HepG2 (cell line): ENCODE measurements around the gene ZNF467. TPM values are rescaled to one million over a fixed set of nuclear protein-coding genes. Genes with fewer than 3 reads are reported as not detected.

ENCODE experiments used
- ATAC-seq: fragments of 200-7000 bp; cut with Tn5 transposase; 3 replicates; pipeline ENCODE4 v1.9.1; 2020; ENCODE audit warnings: mild to moderate bottlenecking, moderate library complexity
- BruUV-seq: library from RNA; stranded (reverse); fragments of 400-500 nt; replicated peaks from 2 replicates; lab custom pipeline; 2021; lab: Mats Ljungman, UMichigan
- CTCF ChIA-PET: fragments of 300-600 bp; formaldehyde crosslinking; extraction: SDS; loops from one replicate; lab custom pipeline; 2021; ENCODE audit warnings: low total read pairs, inconsistent platforms, low intra/inter-chr PET ratio; lab: Yijun Ruan, JAX
- POLR2A ChIA-PET: fragments of 350-600 bp; sonication (Branson Sonifier 250); formaldehyde crosslinking; loops from one replicate; lab custom pipeline; 2020; ENCODE audit warnings: antibody characterized with exemption, inconsistent platforms; lab: Yijun Ruan, JAX
- DNase-seq: peaks from one replicate; pipeline ENCODE4 v3.0.0-alpha.2; 2015; ENCODE audit warnings: low spot score
- FAIRE-seq: peaks from 3 replicates; lab custom pipeline; 2011; peaks lifted over from hg19 to GRCh38; lab: Jason Lieb, UNC
- H2AFZ ChIP-seq: one replicate; pipeline ENCODE4 v1.6.1; 2011; ENCODE audit warnings: low read length, inconsistent platforms
- H3K27ac ChIP-seq: fragments of 300-600 bp; 3 replicates; pipeline ENCODE4 v1.8.0; 2011; ENCODE audit warnings: mixed run types, mild to moderate bottlenecking, mixed read lengths, low read length, inconsistent platforms; ENCODE audit not compliant: insufficient read depth; ENCODE audit errors: extremely low read length
- H3K27me3 ChIP-seq, 2 experiments: fragments of 200-600 bp in 1 of 2; 2 replicates in 1 of 2; 3 replicates in 1 of 2; pipeline versions ENCODE4 v1.6.0 to v1.8.0; 2011; ENCODE audit warnings: low read length in 2 of 2, mild to moderate bottlenecking in 2 of 2, moderate library complexity in 2 of 2, inconsistent platforms in 1 of 2; ENCODE audit not compliant: insufficient read depth in 2 of 2, control insufficient read depth in 1 of 2
- H3K36me3 ChIP-seq, 2 experiments: fragments of 200-600 bp in 1 of 2; replicated peaks in 1 of 2; 2 replicates in 1 of 2; 3 replicates in 1 of 2; pipeline versions ENCODE4 v1.5.1 to v1.8.0; 2011; ENCODE audit warnings: low read length in 2 of 2, inconsistent platforms in 1 of 2; ENCODE audit not compliant: insufficient read depth in 2 of 2, control insufficient read depth in 1 of 2
- H3K4me1 ChIP-seq: 2 replicates; pipeline ENCODE4 v1.5.1; 2012; ENCODE audit warnings: low read length, inconsistent platforms; ENCODE audit not compliant: insufficient read depth
- H3K4me2 ChIP-seq: 2 replicates; pipeline ENCODE4 v1.6.0; 2011; ENCODE audit warnings: low read depth, low read length, inconsistent platforms
- H3K4me3 ChIP-seq, 3 experiments: fragments of 200-600 bp in 1 of 3; sonication (generic), shearing (Covaris generic) in 1 of 3; replicated peaks in 1 of 3; 2 replicates each; pipeline ENCODE4 v1.5.1; 2011 to 2016; ENCODE audit warnings: low read length in 3 of 3, inconsistent platforms in 2 of 3, low read depth in 2 of 3, mild to moderate bottlenecking in 2 of 3, control low read depth in 1 of 3, mixed read lengths in 1 of 3; ENCODE audit not compliant: insufficient read depth in 1 of 3
- H3K79me2 ChIP-seq: one replicate; pipeline ENCODE4 v1.6.1; 2011; ENCODE audit warnings: low read length, inconsistent platforms; ENCODE audit not compliant: insufficient read depth
- H3K9ac ChIP-seq: 2 replicates; pipeline ENCODE4 v1.6.0; 2011; ENCODE audit warnings: mild to moderate bottlenecking, low read depth, low read length, inconsistent platforms; ENCODE audit not compliant: insufficient read depth
- H3K9me3 ChIP-seq: 2 replicates; pipeline ENCODE4 v1.5.1; 2012; ENCODE audit warnings: mild to moderate bottlenecking, low read length
- H4K20me1 ChIP-seq: 2 replicates; pipeline ENCODE4 v1.6.0; 2011; ENCODE audit warnings: inconsistent platforms, mild to moderate bottlenecking, low read length, moderate library complexity; ENCODE audit not compliant: insufficient read depth
- CBFB ChIP-seq: sonication (generic); formaldehyde crosslinking; IDR thresholded peaks from 2 replicates; pipeline ENCODE4 v1.4.0; 2020; ENCODE audit warnings: missing genetic modification reagents
- CSRNP1 ChIP-seq: sonication (generic); formaldehyde crosslinking; IDR thresholded peaks from 2 replicates; pipeline ENCODE4 v1.8.1; 2023; ENCODE audit warnings: mild to moderate bottlenecking, missing genetic modification reagents
- E2F5 ChIP-seq: sonication (generic); formaldehyde crosslinking; conservative IDR thresholded peaks from 2 replicates; pipeline ENCODE4 v1.4.0; 2020; ENCODE audit warnings: missing genetic modification reagents
- HIVEP1 ChIP-seq: sonication (generic); formaldehyde crosslinking; IDR thresholded peaks from 2 replicates; pipeline ENCODE4 v1.4.0; 2020; ENCODE audit warnings: mild to moderate bottlenecking, missing genetic modification reagents
- JUN ChIP-seq: sonication (generic); formaldehyde crosslinking; IDR thresholded peaks from 2 replicates; pipeline ENCODE4 v1.4.0; 2020; ENCODE audit warnings: mild to moderate bottlenecking, missing genetic modification reagents
- KLF15 ChIP-seq: sonication (generic); formaldehyde crosslinking; IDR thresholded peaks from 2 replicates; pipeline ENCODE4 v1.8.1; 2023; ENCODE audit warnings: borderline replicate concordance, mild to moderate bottlenecking, inconsistent platforms, missing genetic modification reagents, mixed read lengths
- KMT2B ChIP-seq: IDR thresholded peaks from 2 replicates; pipeline ENCODE4 v1.6.1; 2016; ENCODE audit warnings: missing genetic modification reagents, missing compliant biosample characterization
- LRRFIP1 ChIP-seq: sonication (generic); formaldehyde crosslinking; conservative IDR thresholded peaks from 2 replicates; pipeline ENCODE4 v1.4.0; 2020; ENCODE audit warnings: missing genetic modification reagents
- PHF5A ChIP-seq: IDR thresholded peaks from one replicate; pipeline ENCODE4 v1.6.1; 2018; ENCODE audit warnings: low read depth, missing genetic modification reagents; ENCODE audit not compliant: unreplicated experiment
- PRMT3 ChIP-seq: sonication (generic); formaldehyde crosslinking; IDR thresholded peaks from 2 replicates; pipeline ENCODE4 v1.8.1; 2022; ENCODE audit warnings: low read depth, mild to moderate bottlenecking, moderate library complexity, missing genetic modification reagents, borderline replicate concordance
- SMAD1 ChIP-seq: sonication (generic); formaldehyde crosslinking; IDR thresholded peaks from 2 replicates; pipeline ENCODE4 v1.4.0; 2020; ENCODE audit warnings: missing genetic modification reagents, low read depth, mild to moderate bottlenecking, borderline replicate concordance
- ZFAT ChIP-seq: sonication (generic); formaldehyde crosslinking; conservative IDR thresholded peaks from 2 replicates; pipeline ENCODE4 v1.8.1; 2023; ENCODE audit warnings: missing genetic modification reagents, inconsistent platforms
- ZNF24 ChIP-seq: fragments of 450-650 bp; IDR thresholded peaks from 2 replicates; pipeline ENCODE4 v1.6.1; 2017; ENCODE audit warnings: antibody characterized with exemption, mild to moderate bottlenecking
- ZNF577 ChIP-seq: sonication (generic); formaldehyde crosslinking; IDR thresholded peaks from 2 replicates; pipeline ENCODE4 v1.4.0; 2020; ENCODE audit warnings: mild to moderate bottlenecking, low read depth, missing genetic modification reagents, borderline replicate concordance
- ZSCAN12 ChIP-seq: sonication (generic); formaldehyde crosslinking; IDR thresholded peaks from 2 replicates; pipeline ENCODE4 v1.9.0; 2021; ENCODE audit warnings: mild to moderate bottlenecking, missing genetic modification reagents
- ZSCAN5A ChIP-seq: sonication (generic); formaldehyde crosslinking; IDR thresholded peaks from 2 replicates; pipeline ENCODE4 v1.8.0; 2022; ENCODE audit warnings: mild to moderate bottlenecking, missing genetic modification reagents, borderline replicate concordance
- whole genome bisulfite sequencing: methylation state at CpG from one replicate; pipeline ENCODE4 v1.1.6; 2017; ENCODE audit warnings: low lambda C conversion rate; 5-methylcytosine and 5-hydroxymethylcytosine counted together
- in situ Hi-C: cut with HindIII; loops from 2 replicates; pipeline ENCODE4 v1.10.0; 2017; ENCODE audit warnings: low pct_unique_long_range_greater_than_20kb; ENCODE audit not compliant: extremely low pct_ligation_motif_present
- intact Hi-C: fragments of 100-400 bp; cut with micrococcal nuclease; formaldehyde crosslinking; loops from one replicate; pipeline ENCODE4 v1.10.0; 2022; ENCODE audit not compliant: unreplicated experiment
- polyA plus RNA-seq, 8 experiments: library from polyadenylated mRNA; depleted of rRNA in 3 of 8; stranded (reverse) in 7 of 8; unstranded in 1 of 8; fragments of >200 nt; fragmentation: Illumina TruSeq in 4 of 8; extraction: Trizol in 4 of 8; gene quantifications; 2 replicates each; pipeline versions ENCODE4 v1.2.1 to v1.2.3, GENCODE V29; 2011 to 2016; ENCODE audit warnings: low read depth in 4 of 8, missing spikeins in 1 of 8, mixed read lengths in 1 of 8; ENCODE audit not compliant: insufficient read depth in 1 of 8
- total RNA-seq, 5 experiments: library from RNA; depleted of rRNA; stranded (reverse); fragments of >200 nt; fragmentation: Illumina TruSeq; extraction: Trizol; gene quantifications; 2 replicates each; pipeline ENCODE4 v1.2.3, GENCODE V29; 2016; ENCODE audit warnings: low read depth in 1 of 5

ZNF467 gene
- total and polyA plus RNA-seq, 2 of the 13 experiments (the other 11 are each of a cell fraction or from before 2014, with no cell fraction given) = 0.03 TPM; not detected in 1

GRCh38 chr7:149793261-149793660, 19.9 kb upstream of the ZNF467 start:
- Histone ChIP-seq H3K9ac (no peak overlapping the region), H3K27ac (no peak overlapping the region), H3K27me3 (0 out of 5 replicates have a peak, but pooled peaks cover 1 to 6% of the 10 kb centered on the region in 2 experiments), H3K79me2 (no peaks in the 10 kb centered on the region), H3K4me2 (no peak overlapping the region), H3K9me3 (no peaks in the 10 kb centered on the region), H2AFZ (no peak overlapping the region), H4K20me1 (no peaks in the 10 kb centered on the region), H3K36me3 (no peaks in the 10 kb centered on the region), H3K4me3 (no peak overlapping the region), H3K4me1 (peaks cover 9% of the 10 kb centered on the region)
- DNase-seq = no peak
- 51% methylated on average over 9 of the region's 10 CpGs for WGBS
- ChIA-PET CTCF (no interaction called here), POLR2A (no interaction called here)
- no TSS peak for BruUV-seq
- in situ Hi-C loops (no loop called here), intact Hi-C loops (no loop called here)
- TF ChIP-seq CSRNP1 (CRISPR knock-in tag) (no peak), ZNF577 (CRISPR knock-in tag) (no peak), E2F5 (no peak), ZSCAN5A (no peak), LRRFIP1 (CRISPR knock-in tag) (no peak), KLF15 (CRISPR knock-in tag) (no peak), ZSCAN12 (CRISPR knock-in tag) (no peak), SMAD1 (CRISPR knock-in tag) (no peak), CBFB (CRISPR knock-in tag) (no peak), PHF5A (no peak), ZFAT (no peak), KMT2B (CRISPR knock-in tag) (no peak), PRMT3 (CRISPR knock-in tag) (no peak), ZNF24 (no peak), JUN (CRISPR knock-in tag) (no peak), HIVEP1 (CRISPR knock-in tag) (no peak)
- no peak for FAIRE-seq
- ATAC-seq = no peak
